ENCODE results near the gene APBB3. TPM values are rescaled to one million over a fixed set of nuclear protein-coding genes. Genes with fewer than 3 reads are reported as not detected.
A peak's percentile ranks its signal among the peaks of the same experiment; 100 is the strongest.

The APBB3 gene
- polyA plus RNA-seq, 1 experiment: 24.3 TPM

- H3K4me3 ChIP-seq (ENCODE audit: low read depth, low read length): no peak overlapping the region
- TF ChIP-seq CTCF (IDR thresholded peaks at IDR 0.05; ENCODE audit: insufficient read depth, low read depth, low read length): no peak
- CTCF ChIA-PET: interaction anchor here (0.8 to 1.5 kb wide), 2 partner anchors 85 to 92 kb away, joined by 3 read pairs; no protein-coding TSS in a partner anchor
- H3K36me3 ChIP-seq (ENCODE audit: control insufficient read depth, insufficient read depth, low read length): peaks cover 13% of the 10 kb centered on the region
- H3K27me3 ChIP-seq (ENCODE audit: control insufficient read depth, insufficient read depth, low read length): no peaks in the 10 kb centered on the region
- DNase-seq (ENCODE audit: low read depth): no peak
- POLR2A ChIA-PET: no interaction called here
These were observed 14.0 kb downstream of the APBB3 start for GRCh38 chr5:140550147-140551079.

- TF ChIP-seq CTCF (IDR thresholded peaks at IDR 0.05; ENCODE audit: insufficient read depth, low read depth, low read length): no peak
- POLR2A ChIA-PET: no interaction called here
- CTCF ChIA-PET: interaction anchor here (0.8 to 1.5 kb wide), 3 partner anchors 90 to 115 kb away, joined by 3 to 4 read pairs (median 3); partner anchors contain the start of genes TMCO6 and WDR55
- no peaks in the 10 kb centered on the region for H3K27me3 ChIP-seq (ENCODE audit: control insufficient read depth, insufficient read depth, low read length)
- no peak overlapping the region for H3K4me3 ChIP-seq (ENCODE audit: low read depth, low read length)
- peaks cover 13% of the 10 kb centered on the region for H3K36me3 ChIP-seq (ENCODE audit: control insufficient read depth, insufficient read depth, low read length)
- no peak for DNase-seq (ENCODE audit: low read depth)
These were observed 14.9 kb downstream of the APBB3 start for GRCh38 chr5:140549237-140550144.

GRCh38 chr5:140548791-140549190 lies 15.6 kb downstream of the APBB3 start:
- Histone ChIP-seq H3K36me3 (ENCODE audit: control insufficient read depth, insufficient read depth, low read length) (peaks cover 15% of the 10 kb centered on the region), H3K4me3 (ENCODE audit: low read depth, low read length) (no peak overlapping the region), H3K27me3 (ENCODE audit: control insufficient read depth, insufficient read depth, low read length) (no peaks in the 10 kb centered on the region)
- ChIA-PET POLR2A (interaction anchor here (2.1 kb wide), 1 partner anchor 9 kb away, joined by 10 read pairs; the partner anchor contains the start of gene SRA1), CTCF (interaction anchor here (0.8 to 1.6 kb wide), 4 partner anchors 21 to 116 kb away, joined by 3 to 4 read pairs (median 3); partner anchors contain the start of genes TMCO6 and WDR55)
- TF ChIP-seq CTCF (IDR thresholded peaks at IDR 0.05; ENCODE audit: insufficient read depth, low read depth, low read length): no peak
- no peak for DNase-seq (ENCODE audit: low read depth)

- Histone ChIP-seq H3K4me3 (ENCODE audit: low read depth, low read length) (peak overlapping the region; percentile 43), H3K27me3 (ENCODE audit: control insufficient read depth, insufficient read depth, low read length) (no peaks in the 10 kb centered on the region), H3K36me3 (ENCODE audit: control insufficient read depth, insufficient read depth, low read length) (peaks cover 15% of the 10 kb centered on the region)
- no peak for TF ChIP-seq CTCF (IDR thresholded peaks at IDR 0.05; ENCODE audit: insufficient read depth, low read depth, low read length)
- no peak for DNase-seq (ENCODE audit: low read depth)
- ChIA-PET POLR2A (interaction anchor here (2.1 kb wide), 1 partner anchor 9 kb away, joined by 10 read pairs; the partner anchor contains the start of gene SRA1), CTCF (interaction anchor here (0.9 to 1.7 kb wide), 9 partner anchors 9 to 116 kb away, joined by 3 to 9 read pairs (median 3); partner anchors contain the start of genes APBB3, SRA1, TMCO6 and WDR55)
These were observed 16.1 kb downstream of the APBB3 start for GRCh38 chr5:140548300-140548688.

All from BJ (cell line).